Gastrocnemius medialis (tissue), 4 donors: ENCODE results near the gene ERC2. TPM values are rescaled to one million over a fixed set of nuclear protein-coding genes. Genes with fewer than 3 reads are reported as not detected.

Experiments
- ATAC-seq, 2 donors: fragments of 150-250 bp; one replicate each; pipeline ENCODE4 v1.9.1; 2016
- DNase-seq, 2 donors: peaks; one replicate each; pipeline ENCODE4 v3.0.0-alpha.2; 2019
- H3K27ac ChIP-seq, 4 donors: fragments of 200-600 bp; sonication (generic); 1 replicate in 1 of 4; 2 replicates in 3 of 4; pipeline ENCODE4 v1.5.1; 2016 to 2018; ENCODE audit warnings: mild to moderate bottlenecking in 2 of 4, moderate library complexity in 1 of 4
- H3K27me3 ChIP-seq, 3 donors: fragments of 200-600 bp; sonication (generic) in 2 of 3; 1 replicate in 1 of 3; 2 replicates in 2 of 3; pipeline versions ENCODE4 v1.5.1 to v1.6.0; 2016 to 2019; ENCODE audit warnings: mild to moderate bottlenecking in 1 of 3, moderate library complexity in 1 of 3
- H3K36me3 ChIP-seq, 2 donors: fragments of 200-600 bp; sonication (generic) in 1 of 2; one replicate each; pipeline ENCODE4 v1.5.1; 2017 to 2018
- H3K4me1 ChIP-seq, 2 donors: fragments of 200-600 bp; sonication (generic) in 1 of 2; one replicate each; pipeline ENCODE4 v1.5.1; 2016 to 2017; ENCODE audit warnings: mild to moderate bottlenecking in 2 of 2
- H3K4me3 ChIP-seq, 4 donors: fragments of 200-600 bp; sonication (generic) in 3 of 4; 1 replicate in 1 of 4; 2 replicates in 3 of 4; pipeline ENCODE4 v1.5.1; 2016 to 2019; ENCODE audit warnings: mild to moderate bottlenecking in 2 of 4
- H3K9me3 ChIP-seq, 3 donors: fragments of 200-600 bp; sonication (generic) in 2 of 3; 1 replicate in 1 of 3; 2 replicates in 2 of 3; pipeline ENCODE4 v1.5.1; 2016 to 2019
- POLR2A ChIP-seq, 2 donors: fragments of 450-650 bp; IDR thresholded peaks; one replicate each; pipeline ENCODE4 v1.6.1; 2017; ENCODE audit warnings: antibody characterized with exemption in 2 of 2, mild to moderate bottlenecking in 2 of 2, moderate library complexity in 2 of 2
- in situ Hi-C, 4 donors: fragments of 200-750 bp; cut with MboI; loops; one replicate each; pipeline versions ENCODE4 v1.15.0 to v1.8.0; 2017; ENCODE audit warnings: low sequenced_read_pairs in 4 of 4
- intact Hi-C: fragments of 100-400 bp; cut with DNase I; formaldehyde crosslinking; loops from one replicate; pipeline ENCODE4 v1.15.1; 2023; ENCODE audit warnings: low total_unique reads
- total RNA-seq, 4 donors: library from RNA; depleted of rRNA; stranded (reverse); fragments of >200 nt; gene quantifications; one replicate each; pipeline versions ENCODE4 v1.1.0 to v1.2.3, GENCODE V29; 2016
- TF ChIP-seq, protein P1 (sequence below), 5 experiments: fragments of 450-650 bp in 3 of 5; fragments of 200-600 bp in 2 of 5; sonication (generic) in 2 of 5; IDR thresholded peaks in 4 of 5; conservative IDR thresholded peaks in 1 of 5; 1 replicate in 4 of 5; 2 replicates in 1 of 5; pipeline ENCODE4 v1.5.1; 2016 to 2019; ENCODE audit warnings: antibody characterized with exemption in 5 of 5, mild to moderate bottlenecking in 3 of 5, moderate library complexity in 3 of 5

ERC2 gene
- total RNA-seq, 4 donors from 2014 or later, result not detected

DNA sequence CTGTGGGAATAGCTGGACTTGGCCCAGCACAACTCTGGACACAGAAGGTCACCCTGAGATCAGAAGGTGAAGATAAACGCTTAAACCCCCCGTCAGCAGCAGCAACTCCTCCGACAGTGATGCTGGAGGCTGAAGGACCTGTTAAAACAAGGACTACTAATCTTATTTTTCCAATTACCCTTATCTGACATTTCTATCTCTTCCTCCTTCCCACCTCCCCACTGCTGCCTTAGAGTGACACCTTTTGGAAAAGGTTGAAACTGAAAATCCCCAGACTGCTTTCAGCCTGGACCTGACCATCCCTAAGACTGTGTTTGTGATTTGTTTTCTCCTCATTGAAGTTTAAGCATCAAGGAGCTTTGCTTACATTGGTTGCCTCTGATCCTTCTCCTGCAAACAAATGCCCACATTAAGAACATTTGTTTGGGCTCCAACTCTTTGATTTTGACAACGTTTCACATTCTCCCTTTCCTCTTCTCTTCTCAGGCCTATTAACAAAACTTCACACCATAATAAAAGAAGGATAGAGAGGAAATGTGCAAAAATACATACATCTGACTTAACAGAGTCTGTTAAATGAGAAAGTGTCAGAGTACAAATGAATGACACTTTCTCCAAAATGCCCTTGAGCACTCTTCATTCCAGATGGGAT, 570.6 kb downstream of the ERC2 start:
- ATAC-seq (no peak), DNase-seq (no peak)
- Histone ChIP-seq H3K27me3 (no peaks in the 10 kb centered on the region), H3K4me1 (no peaks in the 10 kb centered on the region), H3K27ac (no peak overlapping the region), H3K4me3 (no peak overlapping the region), H3K36me3 (no peaks in the 10 kb centered on the region), H3K9me3 (no peaks in the 10 kb centered on the region)
- intact Hi-C loops, result no loop called here
- TF ChIP-seq POLR2A (IDR thresholded peaks at IDR 0.05), result no peak
- TF ChIP-seq, protein P1, sequence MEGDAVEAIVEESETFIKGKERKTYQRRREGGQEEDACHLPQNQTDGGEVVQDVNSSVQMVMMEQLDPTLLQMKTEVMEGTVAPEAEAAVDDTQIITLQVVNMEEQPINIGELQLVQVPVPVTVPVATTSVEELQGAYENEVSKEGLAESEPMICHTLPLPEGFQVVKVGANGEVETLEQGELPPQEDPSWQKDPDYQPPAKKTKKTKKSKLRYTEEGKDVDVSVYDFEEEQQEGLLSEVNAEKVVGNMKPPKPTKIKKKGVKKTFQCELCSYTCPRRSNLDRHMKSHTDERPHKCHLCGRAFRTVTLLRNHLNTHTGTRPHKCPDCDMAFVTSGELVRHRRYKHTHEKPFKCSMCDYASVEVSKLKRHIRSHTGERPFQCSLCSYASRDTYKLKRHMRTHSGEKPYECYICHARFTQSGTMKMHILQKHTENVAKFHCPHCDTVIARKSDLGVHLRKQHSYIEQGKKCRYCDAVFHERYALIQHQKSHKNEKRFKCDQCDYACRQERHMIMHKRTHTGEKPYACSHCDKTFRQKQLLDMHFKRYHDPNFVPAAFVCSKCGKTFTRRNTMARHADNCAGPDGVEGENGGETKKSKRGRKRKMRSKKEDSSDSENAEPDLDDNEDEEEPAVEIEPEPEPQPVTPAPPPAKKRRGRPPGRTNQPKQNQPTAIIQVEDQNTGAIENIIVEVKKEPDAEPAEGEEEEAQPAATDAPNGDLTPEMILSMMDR (IDR thresholded peaks at IDR 0.05 in 4 of 5, conservative IDR thresholded peaks at IDR 0.05 in 1 of 5), result no peak
- in situ Hi-C loops, result no loop called here

DNA sequence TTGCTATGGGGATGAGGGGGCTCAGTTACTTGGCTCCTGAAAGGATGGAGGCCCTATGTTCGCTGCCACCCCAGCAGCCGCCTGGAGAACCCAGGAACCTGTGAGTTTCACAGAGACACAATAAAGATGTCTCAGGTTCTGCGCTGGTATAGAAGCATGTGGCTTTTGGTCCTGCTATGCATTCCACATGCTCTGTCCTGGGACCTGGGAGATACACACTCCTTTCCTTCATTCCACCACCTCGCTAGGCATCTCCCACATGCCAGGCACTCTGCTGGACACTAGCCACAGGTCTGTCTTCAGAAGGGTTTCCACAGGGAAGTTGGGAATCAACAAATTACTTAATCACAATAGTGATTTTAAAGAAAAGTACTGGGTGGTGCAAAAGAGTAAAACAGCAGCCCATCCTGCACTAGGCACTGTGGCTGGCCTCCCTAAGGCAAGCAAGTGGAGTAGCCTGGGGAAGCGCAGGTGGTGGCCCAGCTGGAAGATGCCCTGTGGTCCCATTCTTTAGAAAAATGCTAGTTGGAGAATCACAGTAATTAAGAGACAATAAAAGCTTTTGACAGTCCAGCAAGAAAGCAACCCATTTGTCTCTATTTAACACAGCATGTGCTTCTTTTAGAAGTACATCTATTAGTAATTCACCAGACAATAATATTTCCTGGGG, 572.2 kb downstream of the ERC2 start:
- TF ChIP-seq, protein P1 (IDR thresholded peaks at IDR 0.05 in 4 of 5, conservative IDR thresholded peaks at IDR 0.05 in 1 of 5), result no peak
- TF ChIP-seq POLR2A (IDR thresholded peaks at IDR 0.05), result no peak
- no peak for ATAC-seq
- Histone ChIP-seq H3K27ac (no peak overlapping the region), H3K36me3 (no peaks in the 10 kb centered on the region), H3K4me1 (no peaks in the 10 kb centered on the region), H3K27me3 (no peaks in the 10 kb centered on the region), H3K4me3 (no peak overlapping the region), H3K9me3 (no peaks in the 10 kb centered on the region)
- in situ Hi-C loops, result no loop called here
- no peak for DNase-seq
- intact Hi-C loops, result no loop called here

DNA sequence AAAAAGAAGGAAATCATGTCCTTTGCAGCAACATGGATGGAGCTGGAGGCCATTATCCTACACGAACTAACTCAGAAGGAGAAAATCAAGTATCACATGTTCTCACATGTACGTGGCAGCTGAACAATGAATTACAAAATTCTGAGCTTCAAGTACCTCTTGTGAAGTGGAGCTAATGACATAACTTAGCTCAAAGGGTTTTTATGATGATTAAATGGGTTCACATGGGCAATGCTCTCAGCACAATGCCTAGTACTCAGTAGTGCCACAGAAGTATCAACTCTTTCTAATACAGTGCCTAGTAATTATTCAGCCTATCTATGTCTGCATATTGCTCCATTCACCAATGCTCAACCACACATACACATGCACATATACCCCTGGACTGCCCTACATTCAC, 573.7 kb downstream of the ERC2 start:
- no peak overlapping the region for H3K27ac ChIP-seq
- H3K4me1 ChIP-seq, result no peaks in the 10 kb centered on the region
- no peaks in the 10 kb centered on the region for H3K27me3 ChIP-seq
- H3K4me3 ChIP-seq, result no peak overlapping the region
- no peaks in the 10 kb centered on the region for H3K9me3 ChIP-seq
- TF ChIP-seq POLR2A (IDR thresholded peaks at IDR 0.05), result no peak
- no peaks in the 10 kb centered on the region for H3K36me3 ChIP-seq
- intact Hi-C loops (no loop called here), in situ Hi-C loops (no loop called here)
- no peak for DNase-seq
- ATAC-seq, result no peak

DNA sequence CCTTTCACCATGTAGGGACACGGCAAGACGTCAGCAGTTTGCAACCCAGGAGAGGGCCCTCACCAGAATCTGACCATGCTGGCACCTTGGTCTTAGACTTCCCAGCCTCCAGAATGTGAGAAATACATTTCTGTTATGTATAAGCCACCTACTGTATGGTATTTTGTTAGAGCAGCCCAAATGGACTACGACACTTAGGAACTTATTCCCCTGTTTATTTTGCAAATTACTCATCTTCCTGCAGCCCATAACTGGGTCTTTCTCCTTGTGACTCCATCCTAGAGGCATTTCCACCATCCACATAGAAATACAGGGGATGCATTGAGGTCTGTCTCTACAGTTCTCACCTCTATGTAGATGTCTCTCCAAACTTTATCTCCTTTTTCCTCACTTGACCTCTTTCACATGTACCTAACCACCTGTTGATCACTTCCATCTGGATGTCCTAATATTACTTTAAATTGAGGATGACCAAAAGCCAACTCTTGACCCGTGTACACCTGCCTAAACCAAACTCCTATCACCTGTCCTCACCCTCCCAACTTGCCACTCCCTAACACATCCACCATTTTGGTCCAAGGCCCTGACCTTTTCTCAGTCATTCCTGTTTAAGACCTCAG, 575.1 kb downstream of the ERC2 start:
- intact Hi-C loops, result no loop called here
- H3K4me3 ChIP-seq, result no peak overlapping the region
- no peaks in the 10 kb centered on the region for H3K36me3 ChIP-seq
- TF ChIP-seq, protein P1 (IDR thresholded peaks at IDR 0.05 in 4 of 5, conservative IDR thresholded peaks at IDR 0.05 in 1 of 5), result no peak
- no peak for TF ChIP-seq POLR2A (IDR thresholded peaks at IDR 0.05)
- in situ Hi-C loops, result no loop called here
- no peaks in the 10 kb centered on the region for H3K27me3 ChIP-seq
- H3K27ac ChIP-seq, result no peak overlapping the region
- DNase-seq, result no peak
- ATAC-seq, result no peak
- no peaks in the 10 kb centered on the region for H3K4me1 ChIP-seq
- H3K9me3 ChIP-seq, result no peaks in the 10 kb centered on the region

DNA sequence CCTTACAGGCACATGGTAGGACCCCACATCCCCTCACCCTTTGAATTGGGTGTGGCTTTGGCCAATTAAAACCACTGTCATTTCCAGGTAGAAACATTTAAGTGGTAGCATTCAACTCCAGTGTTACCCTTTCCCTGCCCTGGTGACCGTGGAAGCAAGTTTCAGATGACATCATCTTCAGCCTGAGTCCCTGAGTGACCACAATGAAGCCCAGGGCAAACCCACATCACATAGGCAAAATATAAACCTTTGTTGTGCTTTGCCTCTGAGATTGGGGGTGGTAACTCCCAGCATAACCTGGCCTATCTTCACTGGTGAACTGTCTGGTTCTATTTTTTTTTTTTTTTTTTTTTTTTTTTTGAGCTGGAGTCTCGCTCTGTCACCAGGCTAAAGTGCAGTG, 577.2 kb downstream of the ERC2 start:
- Histone ChIP-seq H3K4me1 (no peaks in the 10 kb centered on the region), H3K27ac (no peak overlapping the region), H3K36me3 (no peaks in the 10 kb centered on the region), H3K4me3 (no peak overlapping the region), H3K27me3 (no peaks in the 10 kb centered on the region), H3K9me3 (no peaks in the 10 kb centered on the region)
- in situ Hi-C loops (no loop called here), intact Hi-C loops (no loop called here)
- DNase-seq (no peak), ATAC-seq (no peak)
- TF ChIP-seq, protein P1 (IDR thresholded peaks at IDR 0.05 in 4 of 5, conservative IDR thresholded peaks at IDR 0.05 in 1 of 5), result no peak
